HFFc6 (cell line): ENCODE results near the gene LTC4S. TPM values are rescaled to one million over a fixed set of nuclear protein-coding genes. Genes with fewer than 3 reads are reported as not detected.
"Not testable (repeated sequence)": the region's sequence is repeated elsewhere in the genome, so short reads cannot be mapped to it uniquely, and the experiment has no call there.

Experiments
- DNase-seq: peaks from one replicate; pipeline ENCODE4 v3.0.0-alpha.2; 2018
- H3K27ac Mint-ChIP-seq: 2 replicates; pipeline ENCODE4 v1.8.0; 2020; ENCODE audit warnings: mild to moderate bottlenecking, mixed read lengths
- H3K27me3 Mint-ChIP-seq: 2 replicates; pipeline ENCODE4 v1.8.0; 2021; ENCODE audit warnings: mild to moderate bottlenecking, moderate library complexity, mixed read lengths; ENCODE audit not compliant: insufficient read depth
- H3K36me3 Mint-ChIP-seq: 2 replicates; pipeline ENCODE4 v1.8.0; 2021; ENCODE audit warnings: low read depth, mixed read lengths
- H3K4me1 Mint-ChIP-seq: 2 replicates; pipeline ENCODE4 v1.8.0; 2020; ENCODE audit warnings: low read depth, mixed read lengths
- H3K4me3 Mint-ChIP-seq: 2 replicates; pipeline ENCODE4 v1.8.0; 2020; ENCODE audit warnings: mild to moderate bottlenecking, moderate library complexity, mixed read lengths
- H3K9me3 Mint-ChIP-seq: 2 replicates; pipeline ENCODE4 v1.8.0; 2020; ENCODE audit warnings: mild to moderate bottlenecking, mixed read lengths
- CTCF ChIP-seq: fragments of 200-600 bp; sonication (generic); IDR thresholded peaks from 2 replicates; pipeline ENCODE4 v1.5.0; 2021; ENCODE audit warnings: antibody characterized with exemption, mild to moderate bottlenecking
- total RNA-seq, 6 experiments: library from RNA; stranded (reverse); fragmentation: NEBNext Ultra II Directional; extraction: Animal tissue kit (Norgen Biotek cat#: 25700); gene quantifications; 2 replicates in 1 of 6; 3 replicates in 5 of 6; pipeline ENCODE4 v1.2.3, GENCODE V29; 2021

Gene LTC4S
- total RNA-seq, 6 experiments from 2014 or later, result not detected

- H3K4me3 Mint-ChIP-seq, result no peak overlapping the region
- no peaks in the 10 kb centered on the region for H3K9me3 Mint-ChIP-seq
- no peak for DNase-seq
- H3K27ac Mint-ChIP-seq, result no peak overlapping the region
- no peaks in the 10 kb centered on the region for H3K36me3 Mint-ChIP-seq
- no peaks in the 10 kb centered on the region for H3K4me1 Mint-ChIP-seq
- H3K27me3 Mint-ChIP-seq, result peaks cover 15% of the 10 kb centered on the region
- no peak for TF ChIP-seq CTCF
Measured at GRCh38 chr5:179786861-179787260, 6.9 kb upstream of the LTC4S start.

- Mint-ChIP-seq H3K36me3 (no peaks in the 10 kb centered on the region), H3K27me3 (peaks cover 6% of the 10 kb centered on the region; the same call in 1 of the 2 replicates), H3K9me3 (no peaks in the 10 kb centered on the region), H3K4me3 (no peak overlapping the region), H3K27ac (no peak overlapping the region), H3K4me1 (no peaks in the 10 kb centered on the region; the same call in 1 of the 2 replicates)
- no peak for DNase-seq
- TF ChIP-seq CTCF, result no peak
Measured at GRCh38 chr5:179788193-179788854, 5.5 kb upstream of the LTC4S start.

- H3K4me3 Mint-ChIP-seq, H3K27me3 Mint-ChIP-seq, DNase-seq, H3K9me3 Mint-ChIP-seq, H3K36me3 Mint-ChIP-seq, H3K27ac Mint-ChIP-seq, H3K4me1 Mint-ChIP-seq: not testable (repeated sequence)
Measured at GRCh38 chr5:179789278-179789677, 4.5 kb upstream of the LTC4S start.

GRCh38 chr5:179791881-179792611 lies 1.7 kb upstream of the LTC4S start:
- Mint-ChIP-seq H3K4me1 (peaks cover 5% of the 10 kb centered on the region), H3K27me3 (peaks cover 1% of the 10 kb centered on the region; the same call in 1 of the 2 replicates), H3K9me3 (no peaks in the 10 kb centered on the region), H3K4me3 (no peak overlapping the region), H3K27ac (no peak overlapping the region), H3K36me3 (no peaks in the 10 kb centered on the region; the same call in 1 of the 2 replicates)
- no peak for TF ChIP-seq CTCF
- DNase-seq, result no peak

- TF ChIP-seq CTCF, result no peak
- no peak overlapping the region for H3K4me3 Mint-ChIP-seq
- H3K27me3 Mint-ChIP-seq, result peaks cover 1% of the 10 kb centered on the region; the same call in 1 of the 2 replicates
- no peak overlapping the region for H3K27ac Mint-ChIP-seq
- no peaks in the 10 kb centered on the region for H3K9me3 Mint-ChIP-seq
- H3K36me3 Mint-ChIP-seq, result no peaks in the 10 kb centered on the region; the same call in 1 of the 2 replicates
- peaks cover 7% of the 10 kb centered on the region for H3K4me1 Mint-ChIP-seq
- no peak for DNase-seq
Measured at GRCh38 chr5:179792612-179793467, 946 bp upstream of the LTC4S start.
